GM19467 (cell line): ENCODE data around the gene SAMD1.

Source experiments
- ATAC-seq: cut with Tn5 transposase; IDR thresholded peaks from one replicate; pipeline ENCODE4 v1.9.1; 2021; ENCODE audit warnings: mild to moderate bottlenecking, moderate library complexity; ENCODE audit not compliant: unreplicated experiment

Gene SAMD1

GRCh38 chr19:14113762-14114414, 23.3 kb upstream of the SAMD1 start:
- no peak for ATAC-seq

- ATAC-seq, result no peak
Observed at GRCh38 chr19:14112809-14113385, 22.3 kb upstream of the SAMD1 start.

GRCh38 chr19:14112051-14112808, 21.7 kb upstream of the SAMD1 start:
- ATAC-seq, result no peak

- no peak for ATAC-seq
Observed at GRCh38 chr19:14111486-14111885, 20.9 kb upstream of the SAMD1 start.

GRCh38 chr19:14110650-14111049, 20.1 kb upstream of the SAMD1 start:
- no peak for ATAC-seq

- no peak for ATAC-seq
Observed at GRCh38 chr19:14107581-14108461, 17.3 kb upstream of the SAMD1 start.

GRCh38 chr19:14106840-14107239, 16.3 kb upstream of the SAMD1 start:
- no peak for ATAC-seq

GRCh38 chr19:14105680-14106079, 15.1 kb upstream of the SAMD1 start:
- no peak for ATAC-seq

GRCh38 chr19:14103310-14103709, 12.8 kb upstream of the SAMD1 start:
- no peak for ATAC-seq

GRCh38 chr19:14102756-14103155, 12.2 kb upstream of the SAMD1 start:
- no peak for ATAC-seq

GRCh38 chr19:14102102-14102696, 11.6 kb upstream of the SAMD1 start:
- no peak for ATAC-seq

- ATAC-seq, result no peak
Observed at GRCh38 chr19:14101003-14101545, 10.5 kb upstream of the SAMD1 start.

GRCh38 chr19:14097532-14098151, 7.1 kb upstream of the SAMD1 start:
- ATAC-seq, result no peak

- no peak for ATAC-seq
Observed at GRCh38 chr19:14096272-14096992, 5.9 kb upstream of the SAMD1 start.

- no peak for ATAC-seq
Observed at GRCh38 chr19:14094854-14095253, 4.3 kb upstream of the SAMD1 start.

- no peak for ATAC-seq
Observed at GRCh38 chr19:14093117-14093823, 2.7 kb upstream of the SAMD1 start.

GRCh38 chr19:14091813-14092462, 1.4 kb upstream of the SAMD1 start:
- ATAC-seq, result no peak

GRCh38 chr19:14091081-14091812, 696 bp upstream of the SAMD1 start:
- peak; percentile 41 for ATAC-seq
